Activated naive CD4-positive, alpha-beta T cell treated with anti-CD3 and anti-CD28 coated beads, Interleukin-2, amount 50 U/mL, for 16 hours (primary cell): ENCODE results near the gene TRIP10.
A peak's percentile ranks its signal among the peaks of the same experiment; 100 is the strongest.
"Not testable (repeated sequence)": the region's sequence is repeated elsewhere in the genome, so short reads cannot be mapped to it uniquely, and the experiment has no call there.

ENCODE experiments used
- DNase-seq: peaks from one replicate; pipeline ENCODE4 v3.0.0-alpha.2; 2020

TRIP10 gene

DNA sequence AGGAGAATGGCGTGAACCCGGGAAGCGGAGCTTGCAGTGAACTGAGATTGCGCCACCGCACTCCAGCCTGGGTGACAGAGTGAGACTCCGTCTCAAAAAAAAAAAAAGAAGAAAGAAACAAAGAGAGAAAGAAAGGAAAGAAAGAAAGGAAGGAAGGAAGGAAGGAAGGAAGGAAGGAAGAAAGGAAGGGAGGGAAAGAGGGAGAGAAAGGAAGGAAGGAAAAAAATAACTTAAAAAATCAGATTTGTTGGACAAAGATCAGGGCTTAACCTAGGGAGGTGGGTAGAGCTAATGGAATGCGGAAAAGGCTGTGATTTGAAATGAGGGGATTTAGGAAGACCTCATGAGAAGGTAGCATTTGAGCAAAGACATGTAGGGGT is 32.2 kb downstream of the TRIP10 start:
- DNase-seq = not testable (repeated sequence)

GRCh38 chr19:6772028-6772865 is 32.8 kb downstream of the TRIP10 start, which contains the start of gene VAV1:
TSS of gene VAV1 (plus strand) at chr19:6772708. CDS start at chr19:6772808, 100 bp downstream.
- peak; percentile 77 for DNase-seq

DNA sequence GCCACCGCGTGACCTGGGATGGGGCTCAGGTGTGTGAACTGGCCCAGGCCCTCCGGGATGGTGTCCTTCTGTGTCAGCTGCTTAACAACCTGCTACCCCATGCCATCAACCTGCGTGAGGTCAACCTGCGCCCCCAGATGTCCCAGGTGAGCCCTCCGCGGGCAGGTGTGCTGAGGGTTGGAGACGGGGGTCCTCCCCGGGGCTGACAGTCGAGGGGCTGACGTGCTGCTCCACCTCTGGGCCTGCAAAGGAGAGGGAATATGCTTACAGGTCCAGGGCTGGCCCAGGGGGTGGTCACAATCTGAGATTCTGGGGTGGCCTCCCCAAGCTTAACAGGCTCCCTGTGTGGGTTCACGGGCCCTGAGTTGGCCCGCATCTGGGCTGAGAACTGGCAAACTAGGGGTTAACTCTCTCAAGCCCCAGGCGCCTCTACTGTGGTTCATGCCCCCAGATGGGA is 33.4 kb downstream of the TRIP10 start:
- DNase-seq = no peak

GRCh38 chr19:6773323-6773931 is 33.9 kb downstream of the TRIP10 start:
- peak; percentile 49 for DNase-seq

DNA sequence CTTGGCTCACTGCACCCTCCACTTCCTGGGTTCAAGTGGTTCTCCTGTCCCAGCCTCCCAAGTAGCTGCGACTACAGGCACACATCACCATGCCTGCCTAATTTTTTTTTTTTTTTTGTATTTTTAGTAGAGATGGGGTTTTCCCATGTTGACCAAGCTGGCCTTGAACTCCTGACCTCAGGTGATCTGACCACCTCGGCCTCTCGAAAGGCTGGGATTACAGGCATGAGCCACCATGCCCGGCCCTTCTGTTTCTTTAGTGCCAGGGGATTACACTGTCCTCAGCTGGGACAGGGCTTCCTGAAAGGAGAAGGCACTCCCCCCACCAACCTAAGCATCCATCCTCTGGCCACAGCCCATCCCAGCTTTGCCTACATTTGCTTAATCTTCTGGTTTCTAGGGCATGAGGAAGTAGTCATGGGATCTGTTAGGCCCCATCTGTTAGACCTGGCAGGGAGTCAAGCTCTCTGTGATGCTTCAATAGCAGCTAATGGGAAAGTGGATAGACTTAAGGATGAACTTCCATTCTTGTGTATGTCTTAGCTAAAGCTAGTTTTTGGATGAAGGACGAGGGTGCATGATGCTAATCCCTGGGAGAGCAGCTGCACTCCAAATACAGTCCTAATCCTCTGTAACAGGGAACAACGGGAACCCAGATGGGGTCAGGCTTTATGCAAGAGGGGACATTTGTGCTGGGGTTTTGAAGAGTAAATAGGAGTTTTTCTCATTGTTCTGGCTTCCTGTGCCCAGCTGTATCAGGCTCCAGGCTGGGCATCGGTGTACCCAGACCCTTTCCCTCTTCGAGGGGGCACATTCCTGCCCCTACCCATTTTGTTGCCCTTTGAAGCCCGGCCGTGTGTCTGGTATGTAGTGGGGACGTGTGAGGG is 35.6 kb downstream of the TRIP10 start:
- DNase-seq = no peak

DNA sequence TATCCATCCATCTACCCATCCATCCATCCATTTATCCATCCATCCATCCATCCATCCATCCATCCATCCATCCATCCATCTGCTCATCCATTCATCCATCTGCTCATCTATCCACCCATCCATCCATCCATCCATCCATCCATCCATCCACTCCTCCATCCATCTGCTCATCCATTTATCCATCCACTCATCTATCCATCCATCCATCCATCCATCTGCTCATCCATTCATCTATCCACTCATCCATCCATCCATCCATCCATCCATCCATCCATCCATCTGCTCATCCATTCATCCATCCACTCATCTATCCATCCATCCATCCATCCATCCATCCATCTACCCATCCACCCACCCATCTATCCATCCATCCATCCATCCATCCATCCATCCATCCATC is 36.6 kb downstream of the TRIP10 start:
- not testable (repeated sequence) for DNase-seq

DNA sequence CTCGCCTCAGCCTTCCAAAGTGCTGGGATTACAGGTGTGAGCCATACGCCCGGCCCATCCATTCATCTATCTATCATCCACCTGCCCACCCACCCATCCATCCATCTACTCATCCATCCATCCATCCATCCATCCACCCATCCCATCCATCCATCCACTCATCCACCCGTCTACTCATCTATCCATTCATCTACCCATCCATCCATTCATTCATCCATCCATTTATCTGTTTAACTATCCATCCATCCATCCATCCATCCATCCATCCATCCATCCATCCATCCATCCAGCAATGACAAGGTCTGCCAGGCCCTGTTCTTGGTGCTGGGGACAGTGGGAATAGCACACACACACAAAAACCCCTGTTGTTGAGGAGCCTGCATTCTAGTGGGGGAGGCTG is 37.5 kb downstream of the TRIP10 start:
- DNase-seq = no peak

- no peak for DNase-seq
Observed at GRCh38 chr19:6777434-6777833, 38.0 kb downstream of the TRIP10 start.

DNA sequence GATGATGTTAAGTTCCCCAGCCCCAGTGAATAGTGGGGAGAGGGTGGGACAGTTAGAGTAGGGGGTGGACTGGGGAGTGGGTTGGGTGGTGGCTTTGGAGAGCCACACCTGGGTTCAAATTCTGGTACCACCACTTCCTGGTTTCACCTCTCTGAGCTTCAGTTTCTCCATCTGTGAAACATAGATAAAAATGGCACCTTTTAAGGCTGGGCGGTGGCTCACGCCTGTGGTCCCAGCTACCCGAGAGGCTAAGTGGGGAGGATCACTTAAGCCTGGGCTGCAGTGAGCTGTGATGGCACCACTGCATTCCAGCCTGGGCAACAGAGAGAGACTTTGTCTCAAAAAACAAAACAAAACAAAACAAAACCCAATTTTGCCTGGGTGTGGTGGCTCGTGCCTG is 38.9 kb downstream of the TRIP10 start:
- no peak for DNase-seq

GRCh38 chr19:6779206-6779605 is 39.7 kb downstream of the TRIP10 start:
- DNase-seq = no peak

GRCh38 chr19:6787393-6787792 is 47.9 kb downstream of the TRIP10 start:
- DNase-seq = no peak

DNA sequence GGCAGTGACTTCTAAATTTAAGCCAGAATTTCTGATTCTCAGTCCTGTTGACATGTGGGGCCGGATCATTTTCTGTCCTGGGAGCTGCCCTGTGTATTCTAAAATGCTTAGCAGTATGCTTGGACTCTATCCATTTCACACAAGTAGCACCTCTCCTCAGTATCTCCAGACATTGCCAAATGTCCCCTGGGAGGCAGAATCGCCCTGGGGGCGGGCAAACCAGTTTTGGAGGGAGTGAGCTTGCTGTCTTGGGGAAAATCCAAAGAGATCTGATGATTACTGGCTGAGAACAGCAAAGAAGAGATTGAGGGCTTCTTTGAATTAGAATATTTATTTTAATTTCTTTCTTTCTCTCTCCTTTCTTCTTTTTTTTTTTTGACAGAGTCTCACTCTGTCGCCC is 49.4 kb downstream of the TRIP10 start:
- DNase-seq = no peak

- no peak for DNase-seq
Observed at GRCh38 chr19:6790194-6791128, 51.0 kb downstream of the TRIP10 start.

GRCh38 chr19:6791237-6791636 is 51.8 kb downstream of the TRIP10 start:
- no peak for DNase-seq

GRCh38 chr19:6793411-6793810 is 53.9 kb downstream of the TRIP10 start:
- no peak for DNase-seq

DNA sequence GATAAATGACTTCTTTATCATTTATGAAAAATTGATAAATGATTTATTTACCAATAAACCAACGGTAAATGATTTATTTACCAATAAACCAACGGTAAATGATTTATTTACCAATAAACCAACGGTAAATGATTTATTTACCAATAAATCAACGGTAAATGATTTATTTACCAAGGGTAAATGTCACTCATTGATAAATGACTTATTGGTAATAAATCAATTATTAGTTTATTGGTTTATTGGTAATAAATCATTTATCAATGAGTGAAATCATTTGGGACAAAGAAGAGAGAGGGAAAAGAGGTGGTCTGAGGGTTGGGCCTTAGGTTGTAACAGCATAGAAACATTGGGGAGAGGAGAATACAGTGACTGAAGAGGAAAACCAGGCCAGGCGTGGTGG is 54.5 kb downstream of the TRIP10 start:
- DNase-seq = no peak

DNA sequence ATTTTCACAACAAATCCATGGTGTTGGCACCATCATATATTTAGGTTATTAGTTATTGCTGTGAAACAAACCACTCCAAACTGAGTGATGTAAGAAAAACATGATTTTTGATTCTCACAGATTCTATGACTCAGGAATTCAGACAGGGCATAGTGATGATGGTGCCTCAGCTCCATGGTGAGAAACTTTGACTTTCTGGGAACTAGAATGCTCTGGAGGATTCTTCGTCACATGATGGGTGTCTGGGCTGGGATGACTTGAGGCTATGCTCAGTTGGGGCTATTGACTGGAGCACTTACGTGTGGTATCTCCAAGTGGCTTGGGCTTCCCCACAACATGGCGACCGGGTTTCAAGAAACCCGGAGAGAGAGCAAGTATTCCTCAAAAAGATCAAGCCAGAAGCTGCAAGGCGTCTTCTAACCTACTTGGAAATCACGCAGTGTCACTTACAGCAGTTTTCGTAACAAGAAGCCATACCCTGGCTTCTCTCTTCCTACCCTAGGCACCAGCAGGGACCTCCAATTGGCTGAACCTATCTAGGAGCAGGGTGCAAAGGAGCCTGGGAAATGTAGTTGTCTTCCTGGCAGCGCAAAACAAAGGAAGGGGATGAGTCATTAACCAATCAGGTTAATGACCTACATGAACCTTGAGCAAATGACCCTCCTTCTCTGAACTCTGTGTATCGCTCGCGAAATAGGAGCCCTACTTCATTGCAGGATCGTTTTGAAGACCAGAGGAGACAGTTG is 55.4 kb downstream of the TRIP10 start:
- no peak for DNase-seq

- no peak for DNase-seq
Observed at GRCh38 chr19:6796278-6796677, 56.8 kb downstream of the TRIP10 start.

GRCh38 chr19:6797646-6798045 is 58.2 kb downstream of the TRIP10 start:
- no peak for DNase-seq

- DNase-seq = not testable (repeated sequence)
Observed at GRCh38 chr19:6800160-6800790, 60.8 kb downstream of the TRIP10 start.

DNA sequence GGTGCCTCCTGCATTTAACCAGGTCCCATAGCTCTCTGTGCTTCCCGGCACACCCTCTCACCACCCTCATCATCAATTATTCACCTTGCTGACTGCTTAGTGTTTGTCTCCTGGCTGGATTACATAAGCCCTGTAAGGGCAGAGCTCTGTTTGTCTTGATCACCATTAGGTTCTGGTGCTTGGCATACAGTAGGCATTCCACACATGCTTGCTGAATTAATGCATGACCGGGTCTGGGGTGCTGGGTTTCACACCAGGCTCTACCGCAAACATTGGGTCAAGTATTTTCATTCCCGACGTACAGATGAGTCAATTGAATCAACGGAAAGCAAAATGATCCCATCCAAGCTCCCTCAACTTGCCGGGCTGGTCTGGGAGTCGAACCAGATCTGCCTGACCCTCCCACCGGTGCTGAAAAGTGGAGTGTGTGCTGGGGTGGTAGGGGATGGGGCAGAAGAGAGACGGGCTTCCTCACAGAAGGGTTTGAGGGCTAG is 61.6 kb downstream of the TRIP10 start:
- DNase-seq = no peak
